A673 (cell line): ENCODE data around the gene TET3. TPM values are rescaled to one million over a fixed set of nuclear protein-coding genes. Genes with fewer than 3 reads are reported as not detected.

Source experiments
- BruUV-seq: library from RNA; stranded (reverse); fragments of 400-500 nt; replicated peaks from 2 replicates; lab custom pipeline; 2021; lab: Mats Ljungman, UMichigan
- CTCF ChIA-PET: fragments of 300-600 bp; sonication (Branson Sonifier 250); formaldehyde crosslinking; loops from one replicate; lab custom pipeline; 2022; ENCODE audit warnings: antibody characterized with exemption; lab: Charles Lee
- POLR2A ChIA-PET: fragments of 300-600 bp; sonication (Branson Sonifier 250); formaldehyde crosslinking; loops from one replicate; lab custom pipeline; 2022; ENCODE audit warnings: antibody characterized with exemption; ENCODE audit not compliant: low non-redundant PET; lab: Charles Lee
- DNase-seq: peaks from one replicate; pipeline ENCODE4 v3.0.0-alpha.2; 2015; ENCODE audit warnings: low spot score
- H3K27ac ChIP-seq: fragments of 200-600 bp; sonication (generic); 2 replicates; pipeline ENCODE4 v1.5.1; 2016; ENCODE audit warnings: mixed run types, low read depth, mild to moderate bottlenecking, mixed read lengths, antibody characterized with exemption, low read length; ENCODE audit not compliant: poor library complexity, severe bottlenecking
- H3K27me3 ChIP-seq: fragments of 200-600 bp; sonication (generic); replicated peaks from 2 replicates; pipeline ENCODE4 v1.6.1; 2017; ENCODE audit warnings: mixed run types, low read depth, mild to moderate bottlenecking, mixed read lengths, antibody characterized with exemption, low read length; ENCODE audit not compliant: insufficient read depth, poor library complexity
- H3K36me3 ChIP-seq: fragments of 200-600 bp; sonication (generic); 2 replicates; pipeline ENCODE4 v1.6.1; 2016; ENCODE audit warnings: mixed run types, mild to moderate bottlenecking, mixed read lengths, antibody characterized with exemption, low read length; ENCODE audit not compliant: insufficient read depth, poor library complexity, severe bottlenecking
- H3K4me1 ChIP-seq: fragments of 200-600 bp; sonication (generic); 2 replicates; pipeline ENCODE4 v1.6.1; 2017; ENCODE audit warnings: mixed run types, mild to moderate bottlenecking, mixed read lengths, antibody characterized with exemption, low read length; ENCODE audit not compliant: insufficient read depth, poor library complexity, severe bottlenecking
- H3K4me3 ChIP-seq: fragments of 200-600 bp; sonication (generic); 2 replicates; pipeline ENCODE4 v1.5.1; 2016; ENCODE audit warnings: low read depth, mixed run types, mild to moderate bottlenecking, mixed read lengths, low read length; ENCODE audit not compliant: poor library complexity, severe bottlenecking
- H3K9me3 ChIP-seq: fragments of 200-600 bp; sonication (generic); 2 replicates; pipeline ENCODE4 v1.6.1; 2016; ENCODE audit warnings: mixed run types, low read depth, mild to moderate bottlenecking, mixed read lengths, antibody characterized with exemption, low read length; ENCODE audit not compliant: poor library complexity, severe bottlenecking
- EZH2 ChIP-seq: fragments of 200-600 bp; sonication (generic); IDR thresholded peaks from 2 replicates; pipeline ENCODE4 v1.6.1; 2017; ENCODE audit warnings: borderline replicate concordance, low read depth, mild to moderate bottlenecking, mixed read lengths, antibody characterized with exemption, low read length; ENCODE audit not compliant: poor library complexity, severe bottlenecking
- intact Hi-C: fragments of 100-400 bp; cut with micrococcal nuclease; formaldehyde crosslinking; loops from one replicate; pipeline ENCODE4 v1.10.0; 2022; ENCODE audit not compliant: unreplicated experiment
- total RNA-seq: library from RNA; stranded (reverse); gene quantifications from 2 replicates; pipeline ENCODE4 v1.2.3, GENCODE V29; 2021
- TF ChIP-seq, protein P1 (sequence below): fragments of 300-800, 200-600 bp; sonication (generic); conservative IDR thresholded peaks from 2 replicates; pipeline ENCODE4 v1.5.1; 2017; ENCODE audit warnings: low read depth, mild to moderate bottlenecking, antibody characterized with exemption, low read length, moderate library complexity, mixed read lengths

TET3 gene
- total RNA-seq, 1 experiment from 2014 or later, result 26.3 TPM

DNA sequence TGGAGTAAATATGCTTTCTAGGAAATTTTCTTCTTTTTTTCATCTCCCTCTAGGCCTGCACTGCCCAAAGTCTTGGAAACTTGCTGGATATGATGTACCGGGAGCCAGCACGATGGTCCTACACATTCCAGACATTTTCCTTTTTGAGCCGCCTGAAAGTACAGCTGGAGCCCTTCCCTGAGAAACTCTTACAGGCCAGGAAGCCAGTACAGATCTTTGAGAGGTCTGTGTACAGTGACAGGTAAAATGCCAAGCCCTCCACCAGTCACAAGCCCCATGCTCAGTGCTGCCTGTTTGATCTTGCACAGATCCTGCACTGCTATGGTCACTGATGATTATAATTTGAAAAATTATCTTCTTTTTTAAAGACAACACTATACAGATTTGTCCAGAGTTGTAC, 38.0 kb upstream of the TET3 start:
- Histone ChIP-seq H3K36me3 (peaks cover 65% of the 10 kb centered on the region), H3K27ac (no peak overlapping the region), H3K4me1 (no peaks in the 10 kb centered on the region), H3K9me3 (no peaks in the 10 kb centered on the region), H3K27me3 (no peaks in the 10 kb centered on the region), H3K4me3 (no peak overlapping the region)
- ChIA-PET CTCF (no interaction called here), POLR2A (interaction anchor here (0.7 kb wide), 1 partner anchor 17 kb away, joined by 3 read pairs; no protein-coding TSS in a partner anchor)
- no peak for DNase-seq
- no peak for TF ChIP-seq EZH2
- TF ChIP-seq, protein P1, sequence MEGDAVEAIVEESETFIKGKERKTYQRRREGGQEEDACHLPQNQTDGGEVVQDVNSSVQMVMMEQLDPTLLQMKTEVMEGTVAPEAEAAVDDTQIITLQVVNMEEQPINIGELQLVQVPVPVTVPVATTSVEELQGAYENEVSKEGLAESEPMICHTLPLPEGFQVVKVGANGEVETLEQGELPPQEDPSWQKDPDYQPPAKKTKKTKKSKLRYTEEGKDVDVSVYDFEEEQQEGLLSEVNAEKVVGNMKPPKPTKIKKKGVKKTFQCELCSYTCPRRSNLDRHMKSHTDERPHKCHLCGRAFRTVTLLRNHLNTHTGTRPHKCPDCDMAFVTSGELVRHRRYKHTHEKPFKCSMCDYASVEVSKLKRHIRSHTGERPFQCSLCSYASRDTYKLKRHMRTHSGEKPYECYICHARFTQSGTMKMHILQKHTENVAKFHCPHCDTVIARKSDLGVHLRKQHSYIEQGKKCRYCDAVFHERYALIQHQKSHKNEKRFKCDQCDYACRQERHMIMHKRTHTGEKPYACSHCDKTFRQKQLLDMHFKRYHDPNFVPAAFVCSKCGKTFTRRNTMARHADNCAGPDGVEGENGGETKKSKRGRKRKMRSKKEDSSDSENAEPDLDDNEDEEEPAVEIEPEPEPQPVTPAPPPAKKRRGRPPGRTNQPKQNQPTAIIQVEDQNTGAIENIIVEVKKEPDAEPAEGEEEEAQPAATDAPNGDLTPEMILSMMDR, result no peak
- intact Hi-C loops, result no loop called here
- BruUV-seq, result no TSS peak

DNA sequence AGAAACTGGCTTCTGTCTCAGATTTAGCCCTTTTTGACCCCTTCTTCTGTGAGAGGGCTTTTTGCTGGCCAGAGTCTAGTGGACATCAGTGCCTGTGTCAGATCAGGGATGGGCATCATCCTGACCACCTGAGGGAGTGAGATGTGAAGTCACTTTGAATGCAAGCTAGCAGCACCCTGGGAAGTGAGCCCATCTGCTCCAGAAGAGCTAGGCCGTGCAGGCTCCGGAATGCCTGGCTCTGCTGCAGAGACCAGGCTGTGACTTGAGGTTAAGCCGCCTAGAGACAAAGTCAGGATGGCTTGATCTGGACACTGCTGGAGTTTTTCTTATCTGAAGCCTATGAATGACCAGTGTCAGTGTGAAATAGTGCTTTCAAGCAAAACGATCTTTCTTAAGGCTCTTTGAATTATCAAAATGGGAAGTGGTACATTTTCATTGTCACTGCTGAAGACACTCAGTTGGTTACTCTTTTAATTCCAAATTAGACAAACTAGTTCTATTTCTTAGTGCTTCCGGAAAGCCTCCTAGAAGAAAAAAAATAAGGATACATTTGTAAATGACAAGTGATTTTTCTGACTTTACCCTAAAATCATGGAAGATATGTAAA, 37.2 kb upstream of the TET3 start:
- no peak for TF ChIP-seq EZH2
- TF ChIP-seq, protein P1, result no peak
- no peak overlapping the region for H3K4me3 ChIP-seq
- POLR2A ChIA-PET, result interaction anchor here (0.8 kb wide), 1 partner anchor 32 kb away, joined by 4 read pairs; no protein-coding TSS in a partner anchor
- H3K27ac ChIP-seq, result no peak overlapping the region
- H3K27me3 ChIP-seq, result no peaks in the 10 kb centered on the region
- CTCF ChIA-PET, result no interaction called here
- no peaks in the 10 kb centered on the region for H3K4me1 ChIP-seq
- H3K36me3 ChIP-seq, result peaks cover 73% of the 10 kb centered on the region
- no TSS peak for BruUV-seq
- no peak for DNase-seq
- intact Hi-C loops, result no loop called here
- no peaks in the 10 kb centered on the region for H3K9me3 ChIP-seq

DNA sequence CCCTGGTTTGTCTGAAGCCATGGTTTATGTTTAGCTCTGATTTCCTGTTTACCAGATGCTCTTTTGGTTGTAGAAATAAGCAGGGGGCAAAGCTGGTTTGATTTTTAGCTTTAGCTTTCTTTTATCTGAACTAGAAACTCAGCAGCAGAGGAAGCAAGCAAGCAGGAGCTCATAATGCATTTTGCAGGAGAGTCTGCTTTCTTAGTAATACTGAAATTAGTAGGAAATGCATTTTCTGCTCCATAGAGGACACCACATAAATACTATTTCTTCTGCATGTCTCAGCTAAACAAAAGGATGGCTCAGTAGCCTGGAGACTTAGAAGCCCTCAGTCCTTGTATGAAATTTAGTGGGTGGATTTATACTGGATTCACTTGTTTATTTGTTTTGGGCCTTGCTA, 34.9 kb upstream of the TET3 start:
- Histone ChIP-seq H3K4me1 (no peaks in the 10 kb centered on the region), H3K4me3 (no peak overlapping the region), H3K27me3 (no peaks in the 10 kb centered on the region), H3K27ac (no peak overlapping the region), H3K36me3 (peaks cover 66% of the 10 kb centered on the region), H3K9me3 (no peaks in the 10 kb centered on the region)
- CTCF ChIA-PET, result no interaction called here
- intact Hi-C loops, result no loop called here
- DNase-seq, result no peak
- BruUV-seq, result no TSS peak
- TF ChIP-seq EZH2, result no peak
- TF ChIP-seq, protein P1, result no peak
- POLR2A ChIA-PET, result interaction anchor here (0.7 kb wide), 1 partner anchor 31 kb away, joined by 3 read pairs; no protein-coding TSS in a partner anchor
